ENCODE results near the gene IGFBPL1. TPM values are rescaled to one million over a fixed set of nuclear protein-coding genes. Genes with fewer than 3 reads are reported as not detected.

Gene IGFBPL1
- total RNA-seq, 1 experiment from 2014 or later = 37.9 TPM

- Mint-ChIP-seq H3K27me3 (ENCODE audit: low read depth) (peaks cover 53% of the 10 kb centered on the region), H3K36me3 (ENCODE audit: insufficient read depth in 1 of 3, low read depth in 3 of 3) (peaks cover 0 to 2% (median 0%) of the 10 kb centered on the region in 3 experiments; a peak in 1 of 7 replicates)
These were observed 48.1 kb downstream of the IGFBPL1 start for GRCh38 chr9:38376021-38376670.

More at GRCh38 chr9:38376021-38376670, 48.1 kb downstream of the IGFBPL1 start:
- H3K79me1 ChIP-seq (ENCODE audit: insufficient read depth, low read depth, low read length, poor library complexity, severe bottlenecking) = no peaks in the 10 kb centered on the region
- no peak overlapping the region for H3T11ph ChIP-seq (ENCODE audit: low read length)
- Mint-ChIP-seq H3K27ac (no peak overlapping the region), H3K9me3 (peaks cover 7% of the 10 kb centered on the region in 2 experiments; a peak in 3 of 5 replicates), H3K4me1 (peaks cover 24 to 31% of the 10 kb centered on the region in 2 experiments), H3K4me3 (no peak overlapping the region)
- H3K4me2 ChIP-seq (ENCODE audit: insufficient read depth, insufficient read length, low read length) = no peak overlapping the region
- H3K79me2 ChIP-seq (ENCODE audit: insufficient read depth, low read length) = no peaks in the 10 kb centered on the region
- no peak for TF ChIP-seq CTCF (conservative IDR thresholded peaks at IDR 0.05)
- H4K20me1 ChIP-seq (ENCODE audit: control insufficient read depth, insufficient read depth, insufficient read length) = no peaks in the 10 kb centered on the region
- no peak overlapping the region for H2BK120ac ChIP-seq (ENCODE audit: low read depth, low read length, poor library complexity, severe bottlenecking)
- H3K4ac ChIP-seq (ENCODE audit: low read depth, low read length) = no peak overlapping the region
- no peak overlapping the region for H3K56ac ChIP-seq (ENCODE audit: insufficient read length, low read depth, low read length)
- H2BK5ac ChIP-seq (ENCODE audit: insufficient read length, low read length) = no peak overlapping the region
- H3K14ac ChIP-seq (ENCODE audit: insufficient read depth, low read length) = no peak overlapping the region
- no CpG with 5 or more reads among the region's 9 CpGs for WGBS (ENCODE audit: extremely low coverage, insufficient read length, low lambda C conversion rate)
- H2BK15ac ChIP-seq (ENCODE audit: low read depth, low read length) = no peak overlapping the region
- H2BK12ac ChIP-seq (ENCODE audit: insufficient read length, low read depth, low read length) = no peak overlapping the region
- H3K23ac ChIP-seq (ENCODE audit: insufficient read length, low read depth, low read length) = no peak overlapping the region
- H3K9ac ChIP-seq (ENCODE audit: extremely low read depth, insufficient read length, low read length) = no peak overlapping the region
- no peaks in the 10 kb centered on the region for H3K23me2 ChIP-seq (ENCODE audit: insufficient read length, low read depth, low read length, poor library complexity, severe bottlenecking)
- H2AFZ ChIP-seq (ENCODE audit: low read length) = no peak overlapping the region
- H2AK5ac ChIP-seq (ENCODE audit: insufficient read length, low read length) = no peak overlapping the region
- DNase-seq = no peak
- H4K91ac ChIP-seq (ENCODE audit: insufficient read length, low read depth, low read length) = no peak overlapping the region
- H2BK20ac ChIP-seq (ENCODE audit: low read depth, low read length, poor library complexity, severe bottlenecking) = no peak overlapping the region
- H3K27ac ChIP-seq (ENCODE audit: insufficient read length, low read depth, low read length) = no peak overlapping the region
- H3K9me3 ChIP-seq (ENCODE audit: control insufficient read depth, low read depth, low read length) = no peaks in the 10 kb centered on the region
- 0 out of 2 replicates have a peak, but pooled peaks cover 2% of the 10 kb centered on the region for H3K27me3 ChIP-seq (ENCODE audit: insufficient read depth, low read length)
- H4K8ac ChIP-seq (replicated peaks; ENCODE audit: insufficient read length, low read depth, low read length) = no peak overlapping the region
- peaks cover 3% of the 10 kb centered on the region; the same call in 1 of the 2 replicates for H3K4me1 ChIP-seq (ENCODE audit: insufficient read depth, low read length)
- H4K5ac ChIP-seq (ENCODE audit: insufficient read length, low read depth, low read length) = no peak overlapping the region
- H3K18ac ChIP-seq (ENCODE audit: insufficient read length, low read depth, low read length) = no peak overlapping the region
